ENCODE data around the gene ZFAND5. TPM values are rescaled to one million over a fixed set of nuclear protein-coding genes. Genes with fewer than 3 reads are reported as not detected.

Gene ZFAND5
- total and polyA plus RNA-seq, 7 donors = 49.5 to 307 (median 126) TPM

DNA sequence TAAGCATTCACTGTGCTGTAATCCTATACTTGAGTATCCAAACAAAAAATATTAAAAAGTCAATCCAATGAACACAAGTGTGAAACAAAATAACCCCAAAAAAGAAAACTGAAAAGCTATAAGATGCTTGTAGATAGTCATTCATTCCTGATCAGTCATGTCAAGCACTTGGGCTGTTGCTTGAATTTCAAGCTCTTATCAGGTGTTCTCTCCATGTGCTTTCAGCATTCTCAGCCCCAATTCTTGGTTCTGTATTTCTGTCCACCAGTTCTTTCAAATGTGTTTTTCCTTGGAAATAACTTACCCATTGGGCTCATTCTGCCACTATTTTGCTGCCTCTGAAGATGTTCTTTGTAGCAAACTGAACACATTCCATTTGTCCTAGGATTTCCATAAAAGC lies 4.7 kb downstream of the ZFAND5 start:
- DNase-seq = no peak
- intact Hi-C loops (cut with DNase I) = loop anchor here (10.0 kb wide), 1 partner anchor 1876 kb away; no protein-coding TSS in a partner anchor
- Histone ChIP-seq H3K27ac (peak overlapping the region; percentile 99 to 100 (median 100)), H3K4me1 (peaks cover 0 to 64% (median 63%) of the 10 kb centered on the region in 4 donors), H3K27me3 (no peaks in the 10 kb centered on the region), H3K36me3 (peaks cover 12 to 55% (median 24%) of the 10 kb centered on the region in 4 donors), H3K9me3 (no peaks in the 10 kb centered on the region), H3K4me3 (peak overlapping the region in 3 of 4 donors; percentile 3 to 89 (median 73))
- TF ChIP-seq POLR2AphosphoS5 (IDR thresholded peaks at IDR 0.05) (peak in 1 of 4 donors; percentile 2), EP300 (IDR thresholded peaks at IDR 0.05) (no peak)

DNA sequence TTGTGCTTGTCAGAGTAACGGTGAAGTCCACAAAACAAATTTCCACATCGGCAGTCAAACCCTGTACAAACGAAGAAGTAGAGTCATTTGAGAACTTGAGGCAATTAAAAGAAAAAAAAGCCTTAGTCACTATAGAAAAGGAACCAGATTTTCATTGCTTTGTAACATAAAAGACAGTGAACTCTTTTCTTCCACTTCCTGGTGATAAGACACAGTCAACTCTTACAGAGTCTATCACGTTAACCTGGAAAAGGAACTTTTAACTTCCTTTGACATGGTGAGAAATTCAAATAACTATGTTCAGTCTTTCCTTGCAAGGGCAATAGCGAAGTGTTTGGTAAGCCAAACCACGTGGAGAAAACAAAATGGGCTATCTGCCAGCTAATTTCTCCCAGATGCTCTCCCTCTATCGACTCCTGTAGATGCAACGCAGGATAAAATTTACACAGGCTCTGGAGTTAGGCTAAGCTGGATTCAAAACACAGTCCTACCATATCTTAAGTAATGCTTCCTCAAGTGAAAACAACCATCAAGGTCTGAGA lies 8.9 kb downstream of the ZFAND5 start:
- intact Hi-C loops (cut with DNase I) = no loop called here
- Histone ChIP-seq H3K27ac (peak overlapping the region; percentile 5 to 100 (median 50)), H3K4me3 (no peak overlapping the region), H3K36me3 (peaks cover 23 to 73% (median 37%) of the 10 kb centered on the region in 4 donors), H3K9me3 (no peaks in the 10 kb centered on the region), H3K27me3 (no peaks in the 10 kb centered on the region), H3K4me1 (peaks cover 0 to 74% (median 61%) of the 10 kb centered on the region in 4 donors)
- TF ChIP-seq, protein P1, sequence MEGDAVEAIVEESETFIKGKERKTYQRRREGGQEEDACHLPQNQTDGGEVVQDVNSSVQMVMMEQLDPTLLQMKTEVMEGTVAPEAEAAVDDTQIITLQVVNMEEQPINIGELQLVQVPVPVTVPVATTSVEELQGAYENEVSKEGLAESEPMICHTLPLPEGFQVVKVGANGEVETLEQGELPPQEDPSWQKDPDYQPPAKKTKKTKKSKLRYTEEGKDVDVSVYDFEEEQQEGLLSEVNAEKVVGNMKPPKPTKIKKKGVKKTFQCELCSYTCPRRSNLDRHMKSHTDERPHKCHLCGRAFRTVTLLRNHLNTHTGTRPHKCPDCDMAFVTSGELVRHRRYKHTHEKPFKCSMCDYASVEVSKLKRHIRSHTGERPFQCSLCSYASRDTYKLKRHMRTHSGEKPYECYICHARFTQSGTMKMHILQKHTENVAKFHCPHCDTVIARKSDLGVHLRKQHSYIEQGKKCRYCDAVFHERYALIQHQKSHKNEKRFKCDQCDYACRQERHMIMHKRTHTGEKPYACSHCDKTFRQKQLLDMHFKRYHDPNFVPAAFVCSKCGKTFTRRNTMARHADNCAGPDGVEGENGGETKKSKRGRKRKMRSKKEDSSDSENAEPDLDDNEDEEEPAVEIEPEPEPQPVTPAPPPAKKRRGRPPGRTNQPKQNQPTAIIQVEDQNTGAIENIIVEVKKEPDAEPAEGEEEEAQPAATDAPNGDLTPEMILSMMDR (IDR thresholded peaks at IDR 0.05) = no peak
- TF ChIP-seq EP300 (IDR thresholded peaks at IDR 0.05) = no peak
- TF ChIP-seq POLR2AphosphoS5 (IDR thresholded peaks at IDR 0.05) = peak in 3 of 4 donors; percentile 32 to 45 (median 40)
- TF ChIP-seq POLR2A (IDR thresholded peaks at IDR 0.05) = no peak
- no peak for DNase-seq
- 12 to 39% methylated on average over 8 of the region's 8 CpGs for WGBS, 2 donors

DNA sequence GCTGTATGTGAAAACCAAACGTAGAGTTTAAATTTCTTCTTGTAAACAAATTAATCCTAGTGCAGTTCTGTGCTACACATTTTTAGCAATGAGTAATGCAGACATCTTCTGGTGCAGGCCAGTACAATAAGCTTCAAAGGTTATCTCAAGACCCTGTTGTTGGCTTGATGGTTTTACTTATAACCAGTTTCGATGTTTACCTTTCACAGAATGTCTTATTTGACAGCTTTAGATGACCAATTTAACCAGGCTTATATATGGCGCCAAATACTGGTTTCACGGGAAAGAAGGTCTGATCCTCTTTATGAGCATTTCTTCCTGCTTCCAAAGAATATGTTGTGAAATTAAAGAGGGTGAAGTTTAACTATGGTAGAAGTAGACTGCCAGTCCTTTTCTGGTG lies 9.9 kb downstream of the ZFAND5 start:
- intact Hi-C loops (cut with DNase I) = no loop called here
- peaks cover 23 to 67% (median 36%) of the 10 kb centered on the region in 4 donors for H3K36me3 ChIP-seq
- peak in 3 of 4 donors; percentile 34 to 65 (median 47) for TF ChIP-seq POLR2AphosphoS5 (IDR thresholded peaks at IDR 0.05)
- TF ChIP-seq, protein P1 (IDR thresholded peaks at IDR 0.05) = no peak
- WGBS, 2 donors = 58 to 77% methylated on average over 4 of the region's 4 CpGs
- no peak for DNase-seq
- peaks cover 0 to 64% (median 51%) of the 10 kb centered on the region in 4 donors for H3K4me1 ChIP-seq
- no peaks in the 10 kb centered on the region for H3K9me3 ChIP-seq
- H3K27ac ChIP-seq = no peak overlapping the region
- no peak overlapping the region for H3K4me3 ChIP-seq
- H3K27me3 ChIP-seq = no peaks in the 10 kb centered on the region

DNA sequence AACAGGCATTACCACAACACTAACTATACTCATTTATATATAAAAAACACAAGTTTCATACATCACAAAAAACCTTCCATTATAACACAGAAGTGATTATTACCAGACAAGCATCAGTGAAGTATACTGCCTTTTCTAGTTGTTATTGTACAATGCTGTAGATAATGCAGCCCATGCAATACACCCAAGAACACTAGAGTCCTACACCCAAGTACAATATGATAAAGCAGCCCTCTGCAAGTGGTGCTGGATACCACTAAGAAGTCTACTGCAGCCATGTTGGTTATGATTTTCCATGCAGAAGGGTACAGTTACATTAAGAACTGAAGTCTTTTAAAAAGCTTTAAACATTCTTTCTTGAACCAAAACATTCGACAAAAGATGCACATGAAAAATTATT lies 10.3 kb downstream of the ZFAND5 start:
- TF ChIP-seq POLR2A (IDR thresholded peaks at IDR 0.05) (no peak), EP300 (IDR thresholded peaks at IDR 0.05) (no peak), POLR2AphosphoS5 (IDR thresholded peaks at IDR 0.05) (peak; percentile 30 to 77 (median 44))
- TF ChIP-seq, protein P1 (IDR thresholded peaks at IDR 0.05) = no peak
- no peak for DNase-seq
- H3K36me3 ChIP-seq = peaks cover 23 to 62% (median 32%) of the 10 kb centered on the region in 4 donors
- H3K4me3 ChIP-seq = no peak overlapping the region
- H3K27me3 ChIP-seq = no peaks in the 10 kb centered on the region
- intact Hi-C loops (cut with DNase I) = no loop called here
- no peaks in the 10 kb centered on the region for H3K9me3 ChIP-seq
- 93% methylated on average over 1 of the region's 1 CpG for WGBS, 2 donors
- peaks cover 0 to 60% (median 47%) of the 10 kb centered on the region in 4 donors for H3K4me1 ChIP-seq
- H3K27ac ChIP-seq = no peak overlapping the region

DNA sequence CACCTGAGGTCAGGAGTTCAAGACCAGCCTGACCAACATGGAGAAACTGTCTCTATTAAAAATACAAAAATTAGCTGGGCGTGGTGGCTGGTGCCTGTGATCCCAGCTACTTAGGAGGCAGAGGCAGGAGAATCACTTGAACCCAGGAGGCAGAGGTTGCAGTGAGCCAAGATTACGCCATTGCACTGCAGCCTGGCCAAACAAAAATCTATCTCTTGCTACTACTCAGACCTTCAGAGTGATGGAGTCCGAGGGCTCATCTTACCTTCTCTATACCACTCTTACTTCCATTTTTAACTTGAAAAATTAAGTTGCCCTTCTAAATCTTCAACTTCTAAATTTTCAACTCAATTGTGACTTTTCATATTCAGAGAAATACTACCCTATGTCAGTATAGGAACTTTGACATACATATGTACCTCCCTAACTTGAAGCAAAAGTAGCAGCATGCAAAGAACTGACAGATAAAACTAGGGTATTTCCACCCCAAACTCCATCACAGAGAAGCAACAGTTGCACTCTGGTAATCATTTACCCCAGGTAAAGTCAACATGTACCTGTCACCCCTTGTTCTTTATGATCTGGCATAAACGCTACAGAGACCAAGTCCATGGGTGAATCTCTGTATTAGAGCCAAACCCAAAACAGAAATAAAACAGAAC lies 11.4 kb downstream of the ZFAND5 start:
- DNase-seq = no peak
- no peak for TF ChIP-seq POLR2A (IDR thresholded peaks at IDR 0.05)
- peak; percentile 40 to 74 (median 45) for TF ChIP-seq POLR2AphosphoS5 (IDR thresholded peaks at IDR 0.05)
- TF ChIP-seq EP300 (IDR thresholded peaks at IDR 0.05) = no peak
- Histone ChIP-seq H3K27me3 (no peaks in the 10 kb centered on the region), H3K4me1 (peaks cover 0 to 49% (median 35%) of the 10 kb centered on the region in 4 donors), H3K27ac (no peak overlapping the region), H3K36me3 (peaks cover 23 to 51% (median 29%) of the 10 kb centered on the region in 4 donors), H3K9me3 (no peaks in the 10 kb centered on the region), H3K4me3 (no peak overlapping the region)
- 70 to 84% methylated on average over 4 of the region's 4 CpGs for WGBS, 2 donors
- intact Hi-C loops (cut with DNase I) = no loop called here
